ENCODE data around the gene ITIH5.

Gene ITIH5

GRCh38 chr10:7606951-7607404, 59.8 kb downstream of the ITIH5 start:
- no peak overlapping the region for H2AFZ ChIP-seq (ENCODE audit: low read length)

GRCh38 chr10:7605565-7606295, 61.0 kb downstream of the ITIH5 start:
- H3K4me2 ChIP-seq (ENCODE audit: low read depth, low read length, poor library complexity, severe bottlenecking) = no peak overlapping the region
- no peaks in the 10 kb centered on the region for H4K20me1 ChIP-seq (ENCODE audit: insufficient read depth, low read length, poor library complexity, severe bottlenecking)
- no peaks in the 10 kb centered on the region for H3K79me2 ChIP-seq (ENCODE audit: insufficient read depth, low read length)
- no peaks in the 10 kb centered on the region for H3K27me3 ChIP-seq (ENCODE audit: insufficient read depth, low read length, poor library complexity, severe bottlenecking)
- no peaks in the 10 kb centered on the region for H3F3A ChIP-seq (ENCODE audit: low read depth)
- no peak overlapping the region for H3K9ac ChIP-seq (ENCODE audit: low read depth, low read length, poor library complexity, severe bottlenecking)
- no peak overlapping the region for H2AFZ ChIP-seq (ENCODE audit: low read length)
- no peaks in the 10 kb centered on the region for H3K9me2 ChIP-seq (replicated peaks; ENCODE audit: low read depth, low read length)
- no peaks in the 10 kb centered on the region for H3K4me1 ChIP-seq (ENCODE audit: insufficient read depth, low read length, poor library complexity, severe bottlenecking)
- no peak overlapping the region for H3K4me3 ChIP-seq (ENCODE audit: low read length, poor library complexity, severe bottlenecking)
- TF ChIP-seq EZH2phosphoT487 (IDR thresholded peaks at IDR 0.05; ENCODE audit: borderline replicate concordance) (no peak), CTCF (conservative IDR thresholded peaks at IDR 0.05; ENCODE audit: low read length) (no peak)
- H3K9me3 ChIP-seq (ENCODE audit: insufficient read depth, low read depth, low read length) = no peaks in the 10 kb centered on the region
- H3K36me3 ChIP-seq (ENCODE audit: insufficient read depth, low read length) = no peaks in the 10 kb centered on the region

More at GRCh38 chr10:7606951-7607404, 59.8 kb downstream of the ITIH5 start:
- H3K79me2 ChIP-seq (ENCODE audit: insufficient read depth, low read length) = no peaks in the 10 kb centered on the region
- H3F3A ChIP-seq (ENCODE audit: low read depth) = no peaks in the 10 kb centered on the region
- H3K9me3 ChIP-seq (ENCODE audit: insufficient read depth, low read depth, low read length) = no peaks in the 10 kb centered on the region
- H3K9ac ChIP-seq (ENCODE audit: low read depth, low read length, poor library complexity, severe bottlenecking) = no peak overlapping the region
- H3K27me3 ChIP-seq (ENCODE audit: insufficient read depth, low read length, poor library complexity, severe bottlenecking) = no peaks in the 10 kb centered on the region
- H3K36me3 ChIP-seq (ENCODE audit: insufficient read depth, low read length) = no peaks in the 10 kb centered on the region
- TF ChIP-seq CTCF (conservative IDR thresholded peaks at IDR 0.05; ENCODE audit: low read length) = no peak
- TF ChIP-seq EZH2phosphoT487 (IDR thresholded peaks at IDR 0.05; ENCODE audit: borderline replicate concordance) = no peak
- no peak overlapping the region for H3K4me3 ChIP-seq (ENCODE audit: low read length, poor library complexity, severe bottlenecking)
- H3K4me1 ChIP-seq (ENCODE audit: insufficient read depth, low read length, poor library complexity, severe bottlenecking) = no peaks in the 10 kb centered on the region
- no peak overlapping the region for H3K4me2 ChIP-seq (ENCODE audit: low read depth, low read length, poor library complexity, severe bottlenecking)
- no peaks in the 10 kb centered on the region for H4K20me1 ChIP-seq (ENCODE audit: insufficient read depth, low read length, poor library complexity, severe bottlenecking)
- H3K9me2 ChIP-seq (replicated peaks; ENCODE audit: low read depth, low read length) = no peaks in the 10 kb centered on the region

- no peaks in the 10 kb centered on the region for H3F3A ChIP-seq (ENCODE audit: low read depth)
- H3K9me3 ChIP-seq (ENCODE audit: insufficient read depth, low read depth, low read length) = no peaks in the 10 kb centered on the region
- H3K4me2 ChIP-seq (ENCODE audit: low read depth, low read length, poor library complexity, severe bottlenecking) = no peak overlapping the region
- H3K4me1 ChIP-seq (ENCODE audit: insufficient read depth, low read length, poor library complexity, severe bottlenecking) = no peaks in the 10 kb centered on the region
- TF ChIP-seq EZH2phosphoT487 (IDR thresholded peaks at IDR 0.05; ENCODE audit: borderline replicate concordance) (no peak), CTCF (conservative IDR thresholded peaks at IDR 0.05; ENCODE audit: low read length) (no peak)
- H3K27me3 ChIP-seq (ENCODE audit: insufficient read depth, low read length, poor library complexity, severe bottlenecking) = no peaks in the 10 kb centered on the region
- H3K9me2 ChIP-seq (replicated peaks; ENCODE audit: low read depth, low read length) = no peaks in the 10 kb centered on the region
- H3K36me3 ChIP-seq (ENCODE audit: insufficient read depth, low read length) = no peaks in the 10 kb centered on the region
- H3K4me3 ChIP-seq (ENCODE audit: low read length, poor library complexity, severe bottlenecking) = no peak overlapping the region
- no peaks in the 10 kb centered on the region for H3K79me2 ChIP-seq (ENCODE audit: insufficient read depth, low read length)
- no peaks in the 10 kb centered on the region for H4K20me1 ChIP-seq (ENCODE audit: insufficient read depth, low read length, poor library complexity, severe bottlenecking)
- no peak overlapping the region for H2AFZ ChIP-seq (ENCODE audit: low read length)
- no peak overlapping the region for H3K9ac ChIP-seq (ENCODE audit: low read depth, low read length, poor library complexity, severe bottlenecking)
These were observed 65.6 kb downstream of the ITIH5 start for GRCh38 chr10:7601023-7601656.
